Glomerular endothelial cell (primary cell): ENCODE data around the gene TNS4. TPM values are rescaled to one million over a fixed set of nuclear protein-coding genes. Genes with fewer than 3 reads are reported as not detected.

Source experiments
- DNase-seq: peaks from one replicate; pipeline ENCODE4 v3.0.0-alpha.2; 2011; ENCODE audit warnings: low read depth, low spot score; ENCODE audit errors: extremely low read depth
- total RNA-seq: library from RNA; depleted of rRNA; stranded (reverse); fragments of >200 nt; gene quantifications from 2 replicates; pipeline ENCODE4 v1.2.3, GENCODE V29; 2015

TNS4 gene
- total RNA-seq, 1 donor from 2014 or later, result not detected

- DNase-seq, result no peak
Measured at GRCh38 chr17:40496634-40497420, 4.6 kb downstream of the TNS4 start.

DNA sequence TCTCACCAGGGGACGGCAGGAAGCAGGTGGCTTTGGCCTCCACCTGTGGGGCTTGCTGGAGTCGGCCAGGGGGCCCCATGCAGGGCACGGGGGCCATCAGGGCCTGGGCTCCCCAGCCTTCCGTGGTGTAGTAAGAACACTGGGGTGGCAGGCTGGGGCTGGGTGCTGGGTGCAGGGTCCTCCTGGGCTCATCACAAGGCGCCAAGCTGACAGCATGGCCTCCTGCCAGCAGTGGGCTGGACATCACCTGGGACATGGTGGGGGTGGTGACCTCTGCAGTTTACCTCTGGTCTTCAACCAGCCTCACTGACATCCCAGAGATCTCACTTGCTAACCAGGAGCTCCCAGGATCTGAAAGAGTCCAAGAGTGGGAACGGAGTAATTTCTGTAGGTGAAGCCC, 5.3 kb downstream of the TNS4 start:
- DNase-seq, result no peak

DNA sequence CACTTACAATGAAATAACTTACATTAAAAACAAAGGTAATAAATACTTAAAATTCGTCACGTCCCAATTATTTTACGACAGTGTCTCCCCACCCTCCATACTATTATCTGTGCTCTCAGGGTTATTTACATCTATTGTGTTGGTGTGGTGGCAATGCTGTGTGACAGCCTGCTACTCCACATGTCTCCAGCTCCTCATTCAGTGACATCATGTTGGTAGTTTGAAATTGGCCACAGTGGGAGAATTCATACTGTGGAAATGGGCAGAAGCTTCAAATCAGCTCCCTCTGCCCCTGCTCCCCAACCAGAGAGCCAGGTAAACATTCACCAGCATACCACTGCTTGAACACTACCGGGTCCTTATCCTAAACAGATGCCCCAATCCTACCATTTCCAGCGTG, 6.3 kb downstream of the TNS4 start:
- no peak for DNase-seq

- DNase-seq, result no peak
Measured at GRCh38 chr17:40493697-40494096, 7.7 kb downstream of the TNS4 start.

- no peak for DNase-seq
Measured at GRCh38 chr17:40491486-40491885, 9.9 kb downstream of the TNS4 start.

DNA sequence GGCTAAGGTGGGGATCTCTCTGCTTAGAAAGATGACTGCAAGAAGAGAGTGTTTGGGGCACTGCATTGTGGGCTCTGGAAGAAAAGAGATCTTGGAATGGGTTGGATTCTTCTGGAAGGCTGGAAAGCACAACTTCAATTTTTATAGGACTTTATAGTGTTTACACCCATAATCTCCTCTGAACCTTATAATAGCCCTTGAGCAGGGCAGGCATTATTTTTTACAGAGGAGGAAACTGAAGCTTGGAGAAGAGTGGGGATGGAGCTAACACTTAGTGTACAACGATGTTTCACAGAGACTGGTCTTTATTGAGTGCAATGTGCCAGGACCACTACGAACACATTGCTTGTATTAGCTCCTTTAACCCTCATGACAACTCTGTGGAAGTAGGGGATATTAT, 10.4 kb downstream of the TNS4 start:
- no peak for DNase-seq

- no peak for DNase-seq
Measured at GRCh38 chr17:40490289-40490853, 11.1 kb downstream of the TNS4 start.

GRCh38 chr17:40487371-40488020, 13.9 kb downstream of the TNS4 start:
- DNase-seq, result no peak

DNA sequence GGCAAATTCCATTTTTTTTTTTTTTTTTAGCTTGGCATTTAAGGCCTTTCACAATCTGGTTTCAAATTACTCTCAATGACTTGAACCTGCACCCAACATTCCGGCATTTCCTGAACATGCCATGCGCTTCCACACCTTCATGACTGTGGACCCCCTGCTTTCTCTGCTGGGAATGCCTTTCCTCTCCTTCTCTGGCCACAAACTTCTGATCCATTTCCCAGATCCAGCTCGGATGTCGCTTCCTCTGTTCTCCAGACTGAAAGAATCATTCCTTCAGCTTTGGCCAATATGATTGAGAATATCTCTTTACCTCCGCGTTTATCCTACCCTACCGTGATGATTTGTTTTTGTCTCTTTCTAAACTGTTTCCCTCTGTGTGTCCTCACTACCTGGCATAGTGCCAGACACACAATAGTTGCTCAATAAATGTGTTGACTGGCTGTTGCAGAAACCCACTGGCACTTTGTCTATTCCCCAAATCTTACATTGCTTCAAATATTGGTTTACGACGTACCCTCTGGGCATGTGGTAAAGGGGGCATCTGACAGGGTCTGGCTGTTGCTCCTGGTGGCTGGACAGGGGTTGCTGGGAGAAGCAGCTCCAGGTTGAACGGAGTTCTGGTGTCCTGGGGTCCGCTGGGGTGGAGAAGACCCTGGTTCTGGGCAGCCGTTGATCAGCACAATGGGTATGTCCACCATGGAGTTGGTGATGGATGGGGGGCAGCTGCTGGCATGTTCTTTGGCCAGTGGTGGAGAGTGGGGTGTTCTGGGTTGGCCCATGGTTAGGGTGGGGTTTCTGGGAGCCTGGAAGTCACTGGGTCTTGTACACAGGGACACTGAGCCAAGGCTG, 14.7 kb downstream of the TNS4 start:
- DNase-seq, result no peak

GRCh38 chr17:40485851-40486521, 15.4 kb downstream of the TNS4 start:
- no peak for DNase-seq

- no peak for DNase-seq
Measured at GRCh38 chr17:40484973-40485530, 16.4 kb downstream of the TNS4 start.

DNA sequence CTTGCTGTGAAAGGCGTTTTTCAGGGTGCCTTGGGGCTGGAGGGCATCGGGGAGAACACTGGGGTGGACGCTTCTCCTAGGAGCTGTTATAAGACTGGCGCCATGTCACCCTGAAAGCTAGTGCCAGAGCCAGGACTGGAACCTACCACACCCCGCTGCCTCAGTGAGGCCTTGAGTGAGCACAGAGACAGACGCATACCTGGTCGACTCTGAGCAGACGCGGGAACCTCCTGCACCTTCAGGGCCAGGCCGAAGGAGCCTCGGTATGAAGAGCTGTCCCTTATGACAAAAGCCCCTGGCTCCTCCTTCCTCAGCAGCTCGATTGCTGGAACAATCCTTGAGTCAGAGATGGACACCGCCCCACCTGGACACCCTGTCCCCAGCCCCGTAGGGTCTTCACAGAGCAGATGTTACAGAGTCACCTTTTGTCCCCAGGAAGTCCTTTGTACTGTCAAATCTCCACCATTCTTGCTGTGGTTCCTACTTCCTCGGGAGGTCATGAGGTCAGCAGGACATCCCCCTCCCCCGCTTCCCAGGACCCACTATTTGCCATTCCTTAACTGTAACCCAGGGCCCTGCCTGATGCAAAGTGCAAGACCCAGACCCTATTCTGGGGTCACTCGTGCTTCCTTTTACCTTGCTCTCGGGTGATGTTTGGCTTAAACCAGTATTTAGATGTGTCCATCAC, 17.0 kb downstream of the TNS4 start:
- DNase-seq, result no peak

DNA sequence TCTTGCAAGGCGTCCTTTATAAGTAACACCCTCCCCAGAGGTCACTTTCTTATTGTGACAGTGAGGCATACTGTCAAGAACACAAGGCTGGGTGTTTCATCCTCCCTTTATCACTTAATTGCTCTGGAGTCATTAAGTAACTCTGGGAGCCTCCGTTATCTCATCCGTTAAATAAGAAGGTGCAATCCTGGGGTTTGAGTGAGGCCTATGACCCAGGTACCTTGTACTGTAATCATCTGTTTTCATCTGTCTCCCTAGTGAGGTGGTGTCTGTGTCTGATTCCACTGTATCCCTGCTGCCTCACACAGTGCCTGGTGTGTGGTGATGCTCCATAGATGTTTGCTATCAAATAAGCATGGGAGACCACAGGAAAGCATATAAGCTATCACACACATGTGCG, 17.7 kb downstream of the TNS4 start:
- DNase-seq, result no peak

DNA sequence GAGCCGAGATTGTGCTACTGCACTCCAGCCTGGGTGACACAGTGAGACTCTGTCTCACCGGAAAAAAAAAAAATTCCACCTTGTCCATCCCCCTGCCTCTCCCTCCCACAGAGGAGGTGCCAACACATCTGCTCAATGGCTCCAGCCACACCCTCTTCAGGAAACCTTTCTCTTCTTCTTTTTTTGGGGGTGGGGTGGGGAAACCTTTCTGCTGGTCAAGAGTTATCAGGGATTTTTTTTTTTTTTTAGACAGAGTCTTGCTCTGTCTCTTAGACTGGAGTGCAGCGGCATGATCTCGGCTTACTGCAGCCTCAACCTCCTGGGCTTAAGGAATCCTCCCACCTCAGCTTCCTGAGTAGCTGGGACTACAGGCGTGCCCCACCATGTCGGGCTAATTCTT, 18.7 kb downstream of the TNS4 start:
- no peak for DNase-seq

GRCh38 chr17:40481106-40481505, 20.3 kb downstream of the TNS4 start:
- no peak for DNase-seq

DNA sequence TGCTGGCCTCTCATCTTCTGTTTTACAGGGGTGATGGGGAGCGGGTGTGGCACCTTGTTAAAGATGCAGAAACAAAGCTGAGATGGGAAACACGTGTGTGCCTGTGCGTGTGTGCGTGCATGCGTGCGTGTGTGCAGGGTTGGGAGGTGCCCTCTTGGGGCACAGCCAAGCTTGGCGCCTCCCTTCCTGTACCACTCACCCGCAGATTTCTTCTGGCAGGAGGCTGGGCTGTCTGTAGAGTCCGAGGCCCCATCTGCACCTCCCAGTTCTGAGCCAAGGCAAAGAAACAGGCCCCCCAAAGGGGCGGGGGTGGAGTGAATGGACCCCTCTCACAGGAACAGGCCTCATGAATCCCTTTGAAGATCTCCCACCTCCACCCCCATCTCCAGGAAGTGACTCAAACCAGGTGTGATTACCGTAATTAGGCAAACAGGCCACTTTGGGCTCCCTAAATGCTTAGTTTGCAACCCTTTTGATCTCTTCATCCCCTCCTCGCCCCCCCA, 20.9 kb downstream of the TNS4 start:
- no peak for DNase-seq

GRCh38 chr17:40479754-40480480, 21.5 kb downstream of the TNS4 start:
- DNase-seq, result no peak

- no peak for DNase-seq
Measured at GRCh38 chr17:40478486-40478885, 22.9 kb downstream of the TNS4 start.

DNA sequence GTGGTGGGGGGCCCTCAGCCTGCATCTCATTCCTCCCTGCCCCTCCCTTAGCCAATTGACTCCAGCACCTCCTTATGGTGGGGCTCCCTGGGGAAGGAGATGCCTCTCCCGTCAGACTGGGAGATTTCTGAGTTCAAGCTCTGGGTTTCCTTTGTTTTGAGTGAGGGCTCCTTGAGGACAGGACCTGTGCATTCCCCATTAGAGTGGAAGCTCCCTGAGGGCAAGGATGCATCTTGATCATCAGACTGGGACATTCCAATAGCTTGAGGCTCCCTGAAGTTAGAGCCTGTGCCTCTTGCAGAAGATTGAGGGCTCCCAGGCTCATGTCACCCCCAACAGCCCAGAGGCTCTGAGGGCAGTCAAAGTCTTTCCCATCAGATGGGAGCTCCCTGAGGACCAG, 23.6 kb downstream of the TNS4 start:
- DNase-seq, result no peak
